Measurements from ENCODE around the gene ELAVL1.

DNA sequence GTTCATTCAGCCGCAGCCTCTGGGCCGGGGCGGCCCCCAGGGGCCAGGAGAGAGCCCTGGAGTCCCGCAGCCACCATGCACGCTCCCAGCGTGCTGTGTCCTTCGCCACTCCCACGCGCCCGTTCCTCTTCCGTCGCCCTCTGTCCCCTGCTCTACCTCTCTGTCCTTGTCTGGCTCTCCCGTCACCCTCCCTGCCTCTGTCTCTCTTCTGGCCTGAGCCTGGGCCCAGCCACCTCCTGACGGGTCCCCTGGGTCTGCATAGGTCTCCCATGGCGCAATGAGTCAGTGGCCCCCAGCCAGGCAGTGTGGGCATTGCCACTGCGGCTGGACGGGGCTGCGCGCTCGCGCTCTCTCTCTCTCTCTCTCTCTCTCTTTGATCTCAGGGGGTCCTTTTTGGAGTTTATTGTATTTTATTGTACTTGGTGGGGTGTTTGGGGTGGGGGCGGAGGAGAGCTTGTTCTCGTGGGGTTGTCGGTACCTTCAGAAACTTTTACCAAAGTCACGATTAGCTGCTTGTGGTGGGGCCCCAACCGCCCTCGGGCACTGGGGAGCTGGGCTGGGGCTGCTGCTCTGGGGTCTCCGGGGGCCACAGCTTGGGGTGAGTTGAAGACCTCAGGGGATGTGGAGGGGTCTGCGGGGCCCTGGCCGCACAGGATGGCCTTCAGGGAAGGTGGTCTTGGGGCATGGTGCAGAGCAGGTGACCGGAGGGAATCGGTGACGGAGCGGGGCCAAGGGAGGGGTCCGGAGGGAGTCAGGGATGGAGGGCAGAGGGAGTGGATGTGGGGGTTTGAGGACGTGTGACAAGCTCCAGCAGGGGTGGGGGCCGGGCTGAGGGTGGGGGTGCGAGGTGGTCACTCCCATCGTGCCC lies 92.5 kb downstream of the ELAVL1 start:
- TF ChIP-seq, protein P1, sequence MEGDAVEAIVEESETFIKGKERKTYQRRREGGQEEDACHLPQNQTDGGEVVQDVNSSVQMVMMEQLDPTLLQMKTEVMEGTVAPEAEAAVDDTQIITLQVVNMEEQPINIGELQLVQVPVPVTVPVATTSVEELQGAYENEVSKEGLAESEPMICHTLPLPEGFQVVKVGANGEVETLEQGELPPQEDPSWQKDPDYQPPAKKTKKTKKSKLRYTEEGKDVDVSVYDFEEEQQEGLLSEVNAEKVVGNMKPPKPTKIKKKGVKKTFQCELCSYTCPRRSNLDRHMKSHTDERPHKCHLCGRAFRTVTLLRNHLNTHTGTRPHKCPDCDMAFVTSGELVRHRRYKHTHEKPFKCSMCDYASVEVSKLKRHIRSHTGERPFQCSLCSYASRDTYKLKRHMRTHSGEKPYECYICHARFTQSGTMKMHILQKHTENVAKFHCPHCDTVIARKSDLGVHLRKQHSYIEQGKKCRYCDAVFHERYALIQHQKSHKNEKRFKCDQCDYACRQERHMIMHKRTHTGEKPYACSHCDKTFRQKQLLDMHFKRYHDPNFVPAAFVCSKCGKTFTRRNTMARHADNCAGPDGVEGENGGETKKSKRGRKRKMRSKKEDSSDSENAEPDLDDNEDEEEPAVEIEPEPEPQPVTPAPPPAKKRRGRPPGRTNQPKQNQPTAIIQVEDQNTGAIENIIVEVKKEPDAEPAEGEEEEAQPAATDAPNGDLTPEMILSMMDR (IDR thresholded peaks at IDR 0.05), result no peak
- TF ChIP-seq POLR2A (IDR thresholded peaks at IDR 0.05), result no peak

All from adrenal gland (tissue), 5 donors.